ENCODE data around the gene APBA3.

- TF ChIP-seq CTCF (IDR thresholded peaks at IDR 0.05) (no peak), POLR2A (IDR thresholded peaks at IDR 0.05) (no peak)
Observed at GRCh38 chr19:3782903-3783302, 21.4 kb upstream of the APBA3 start.

Data from testis (tissue), 2 donors.